ENCODE results near the gene PRDM16.

PRDM16 gene

GRCh38 chr1:3192361-3192760 is 123.4 kb downstream of the PRDM16 start:
- no peak for DNase-seq

DNA sequence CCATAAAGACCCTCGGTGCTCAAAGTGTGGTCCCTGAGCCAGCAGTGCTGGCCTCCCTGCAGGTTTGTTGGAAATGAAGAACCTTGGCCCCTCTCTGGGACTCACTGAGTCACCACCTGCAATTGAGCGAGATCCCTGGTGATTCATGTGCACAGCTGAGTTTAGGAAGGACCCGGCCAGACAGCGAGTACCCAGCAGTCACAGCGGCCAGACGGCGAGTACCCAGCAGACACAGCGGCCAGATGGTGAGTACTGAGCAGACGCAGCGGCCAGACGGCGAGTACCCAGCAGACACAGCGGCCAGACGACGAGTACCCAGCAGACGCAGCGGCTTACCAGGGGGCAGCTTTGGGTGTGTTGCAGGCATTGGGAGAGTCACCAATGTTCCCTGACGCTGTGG is 123.8 kb downstream of the PRDM16 start:
- DNase-seq, result no peak

DNA sequence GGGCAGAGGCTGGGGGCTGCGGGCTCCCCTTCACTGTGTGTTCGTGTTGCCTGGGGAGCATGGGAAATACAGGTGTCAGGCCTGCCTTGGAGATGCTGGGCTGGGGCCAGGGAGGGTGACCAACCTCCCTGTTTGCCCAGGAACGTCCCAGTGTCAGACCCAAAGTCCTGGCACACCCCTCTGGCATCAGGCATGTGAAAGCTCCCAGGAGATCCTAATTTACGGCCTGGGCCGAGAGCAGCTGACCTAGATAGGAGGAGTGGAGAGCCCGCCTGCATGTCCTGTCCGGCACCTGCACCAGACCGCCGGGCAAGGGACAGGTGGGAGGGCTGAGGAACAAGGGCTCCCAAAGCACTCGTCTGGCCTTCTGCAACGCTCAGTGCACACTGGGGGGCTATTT is 124.8 kb downstream of the PRDM16 start:
- no peak for DNase-seq

DNA sequence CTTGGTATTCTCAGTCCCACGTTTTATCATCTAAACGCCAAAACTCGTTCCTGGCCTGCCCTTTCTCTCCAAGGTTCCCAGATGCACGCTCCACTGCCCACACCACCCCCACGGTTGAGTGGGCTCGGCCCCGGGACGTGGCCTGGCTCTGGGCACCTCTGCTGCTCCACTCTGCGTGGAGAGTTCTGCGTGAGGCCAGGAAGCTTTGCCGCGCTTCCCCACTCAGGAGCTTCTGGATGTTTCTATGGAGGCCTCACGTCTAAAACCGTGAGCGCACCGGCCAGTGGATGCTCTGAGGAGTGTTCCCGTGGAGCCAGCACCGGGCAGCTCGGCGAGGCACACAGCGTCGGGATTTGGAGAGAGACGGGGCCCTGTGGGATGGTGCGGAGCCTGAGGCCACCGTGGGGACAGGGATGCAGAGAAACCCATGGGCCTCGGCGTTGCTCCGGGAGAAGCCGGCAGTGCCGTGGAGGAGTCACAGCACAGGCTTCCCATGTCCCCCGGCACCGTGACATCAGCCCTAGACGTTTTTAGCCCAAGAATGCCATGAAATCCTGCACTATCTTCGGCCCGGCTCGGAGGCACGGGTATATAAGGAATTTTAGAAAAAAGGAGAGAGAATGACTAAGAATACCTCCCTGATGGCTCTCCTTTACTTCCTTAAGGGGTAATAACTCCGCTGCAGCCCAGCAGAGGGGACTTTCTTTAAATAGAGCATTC is 125.9 kb downstream of the PRDM16 start:
- no peak for DNase-seq

DNA sequence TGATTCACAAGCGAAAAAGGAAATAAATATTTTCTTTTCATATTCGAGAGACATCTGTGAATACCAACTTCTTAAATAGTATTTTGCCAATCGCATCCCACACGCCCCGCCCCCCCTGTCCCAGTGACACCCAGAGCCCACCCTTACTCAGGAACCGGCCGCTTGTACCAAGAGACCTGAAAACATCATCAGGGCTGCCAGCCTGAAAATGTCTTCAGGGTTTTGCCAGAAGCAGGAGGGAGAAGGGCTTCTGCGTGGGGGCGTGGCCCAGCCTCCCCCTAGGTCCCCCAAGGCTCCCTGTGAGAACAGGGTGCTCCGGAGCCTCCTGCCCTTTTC is 126.4 kb downstream of the PRDM16 start:
- DNase-seq, result no peak

- no peak for DNase-seq
Measured at GRCh38 chr1:3195966-3196515, 127.0 kb downstream of the PRDM16 start.

DNA sequence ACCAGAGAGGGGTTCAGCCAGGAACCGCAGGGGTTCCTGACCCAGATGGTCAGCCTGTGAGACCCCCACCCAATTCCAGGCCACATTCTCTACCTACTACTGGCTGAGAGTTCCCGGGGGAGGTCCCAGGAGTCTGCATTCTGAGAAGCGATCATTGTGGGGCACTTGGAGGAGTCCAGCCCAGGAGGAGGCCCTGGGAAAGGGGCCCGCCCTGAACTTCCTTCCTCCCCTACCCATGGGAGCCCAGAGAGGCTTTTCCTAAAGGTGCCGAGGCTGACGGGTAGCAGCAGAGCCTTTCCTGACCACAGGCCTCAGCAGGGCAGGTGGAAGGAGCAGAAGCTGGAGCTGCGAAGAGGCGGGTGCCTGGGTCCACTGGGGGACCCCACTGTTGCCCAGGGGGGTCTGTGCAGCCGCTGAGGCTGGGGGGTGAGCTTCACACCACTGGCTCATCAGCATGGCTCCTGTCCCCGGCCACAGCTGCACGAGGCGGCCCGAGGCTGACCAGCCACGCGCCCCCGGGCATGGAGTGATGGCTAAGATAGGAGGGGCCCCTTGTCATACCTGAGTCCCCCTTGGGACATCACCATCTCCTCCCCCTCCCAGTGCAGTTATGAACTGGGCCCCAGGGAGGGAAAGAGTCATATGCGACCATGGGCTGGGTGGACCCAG is 127.7 kb downstream of the PRDM16 start:
- DNase-seq, result no peak

- no peak for DNase-seq
Measured at GRCh38 chr1:3197781-3198316, 128.8 kb downstream of the PRDM16 start.

- no peak for DNase-seq
Measured at GRCh38 chr1:3198371-3199271, 129.6 kb downstream of the PRDM16 start.

GRCh38 chr1:3204725-3205124 is 135.7 kb downstream of the PRDM16 start:
- no peak for DNase-seq

DNA sequence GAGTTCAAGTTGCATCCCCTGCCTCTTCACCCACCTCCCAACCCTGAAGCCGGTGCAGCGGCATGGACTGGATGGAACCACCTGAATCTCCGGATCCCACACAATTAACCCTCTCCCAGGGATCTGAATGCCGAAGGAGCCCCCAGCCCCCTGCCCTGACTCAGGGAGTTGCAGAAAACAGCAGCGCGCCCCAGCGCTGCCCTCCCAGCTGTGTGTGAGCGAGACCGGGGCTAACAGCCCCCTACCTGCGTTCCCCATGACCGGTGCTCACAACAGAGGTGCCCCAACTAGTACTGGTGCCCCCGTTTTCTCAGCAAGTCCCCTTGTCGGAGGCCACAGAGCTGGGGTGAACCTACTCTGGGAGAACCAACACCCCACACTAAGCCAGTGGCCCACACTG is 136.8 kb downstream of the PRDM16 start:
- DNase-seq, result no peak

DNA sequence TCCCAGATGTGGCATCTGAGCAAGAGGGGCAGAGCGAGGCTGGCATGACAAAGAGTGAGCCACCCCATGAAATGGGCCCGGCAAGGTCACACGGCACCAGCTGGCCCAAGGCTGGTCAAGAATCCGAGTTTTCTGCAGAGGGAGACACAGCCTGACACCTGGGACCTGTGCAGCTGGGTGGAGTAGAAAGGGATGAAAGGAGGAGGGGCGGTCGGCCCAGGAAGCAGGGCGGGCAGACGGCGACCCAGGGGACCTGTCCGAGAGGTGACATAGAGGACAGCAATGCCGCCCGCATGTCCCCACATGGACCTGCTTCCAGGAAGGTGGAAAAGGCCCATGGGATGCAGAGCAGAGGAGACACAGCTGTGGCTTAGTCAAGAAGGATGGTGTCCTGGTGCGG is 137.7 kb downstream of the PRDM16 start:
- DNase-seq, result no peak

GRCh38 chr1:3207217-3207848 is 138.3 kb downstream of the PRDM16 start:
- DNase-seq, result no peak

DNA sequence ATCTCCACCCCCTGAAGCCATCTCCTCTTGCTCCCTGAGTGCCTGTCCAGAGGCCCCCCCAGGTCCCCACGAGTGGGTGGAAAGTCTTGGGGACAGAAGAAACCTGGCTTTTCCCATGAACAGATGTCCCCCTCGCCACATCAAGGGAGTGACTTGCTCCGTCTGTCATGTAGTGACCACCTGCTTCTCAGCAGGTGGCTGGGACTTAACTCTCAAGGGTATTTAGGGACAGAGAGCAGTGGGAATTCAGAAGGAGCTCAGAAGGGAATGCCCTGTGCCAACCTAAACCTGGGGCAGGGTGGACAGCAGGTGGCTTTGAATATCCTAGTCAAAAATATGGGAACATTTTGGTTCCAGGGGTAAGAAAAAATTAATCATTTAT is 139.8 kb downstream of the PRDM16 start:
- no peak for DNase-seq

- no peak for DNase-seq
Measured at GRCh38 chr1:3209201-3209600, 140.2 kb downstream of the PRDM16 start.

DNA sequence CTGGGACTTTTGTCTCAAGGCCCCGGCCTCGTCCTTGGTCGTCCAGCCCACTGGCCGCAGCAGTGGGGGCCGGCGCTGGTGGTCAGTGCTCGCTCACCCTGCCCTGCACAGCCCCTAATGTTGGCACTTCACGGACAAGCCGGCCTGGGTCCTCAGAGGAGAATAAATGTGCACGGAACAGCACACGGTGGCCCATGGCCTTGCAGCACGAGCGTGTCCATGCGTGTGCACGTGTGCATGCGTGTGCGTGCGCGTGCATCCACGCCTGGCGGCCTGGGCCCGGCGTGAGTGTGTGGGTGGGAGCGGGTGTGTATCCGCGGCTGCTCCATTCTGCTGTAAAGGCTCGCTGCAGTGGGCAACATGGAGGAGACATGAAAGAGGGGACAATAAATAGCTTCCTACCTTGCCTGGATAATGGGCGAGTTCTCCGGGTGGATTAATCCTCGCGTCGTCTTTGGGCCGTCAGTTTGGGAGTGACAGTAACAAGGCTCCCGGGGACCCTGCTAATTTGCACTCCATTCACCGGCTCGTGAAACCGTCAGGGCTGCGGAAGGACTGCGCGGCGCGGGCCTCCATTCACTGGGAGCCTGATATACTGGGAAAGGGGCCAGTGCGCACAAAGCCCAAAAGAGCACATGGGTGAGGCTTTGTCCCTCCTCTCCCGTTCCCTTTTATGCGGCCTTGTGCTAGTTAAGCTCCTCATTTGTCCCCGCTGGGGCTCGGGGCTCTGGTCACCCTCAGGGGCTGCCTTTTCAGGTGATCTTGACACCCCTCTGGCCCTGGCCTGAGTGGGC is 142.8 kb downstream of the PRDM16 start:
- DNase-seq, result no peak

DNA sequence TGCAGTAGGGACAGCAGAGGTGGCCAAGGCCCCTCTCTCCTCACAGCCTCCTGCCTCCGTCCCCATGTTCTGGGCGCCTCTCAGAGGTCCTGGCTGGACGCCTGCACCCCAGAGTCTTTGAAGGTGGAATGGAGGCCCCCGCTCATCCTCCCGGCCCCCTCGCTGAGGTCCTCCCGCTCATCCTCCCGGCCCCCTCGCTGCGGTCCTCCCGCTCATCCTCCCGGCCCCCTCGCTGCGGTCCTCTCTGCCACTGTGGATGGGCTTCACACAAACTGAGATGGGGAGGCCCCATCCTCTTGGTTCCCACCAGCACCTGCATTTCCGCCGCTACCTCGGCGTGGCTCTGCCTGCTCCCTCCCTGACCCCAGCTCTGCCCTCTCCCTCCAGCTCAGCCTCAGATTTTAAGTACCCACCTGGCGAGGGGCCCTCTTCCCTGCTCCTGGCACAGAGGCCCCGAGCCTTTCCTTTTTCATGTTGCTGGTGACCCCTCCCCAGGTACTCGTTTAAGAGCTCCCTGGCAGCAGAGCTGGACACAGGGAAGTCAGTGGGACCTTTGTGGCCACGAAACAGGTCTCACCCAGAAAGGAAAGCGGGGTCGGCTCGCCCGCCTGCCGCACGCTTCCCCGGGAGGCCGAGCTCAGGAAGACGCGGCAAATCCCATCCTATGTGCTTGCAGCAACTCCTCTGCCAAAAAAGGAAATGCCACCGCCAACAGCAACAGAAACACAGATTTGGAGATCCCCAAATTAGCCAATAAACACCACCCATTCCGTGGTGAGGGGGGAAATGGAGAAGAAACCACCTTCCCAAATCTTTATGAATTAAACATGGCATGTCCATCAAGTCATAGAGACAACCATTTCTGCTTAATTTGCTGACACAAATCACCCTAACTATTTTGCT is 143.7 kb downstream of the PRDM16 start:
- no peak for DNase-seq

- peak; percentile 27 for DNase-seq
Measured at GRCh38 chr1:3213730-3214129, 144.7 kb downstream of the PRDM16 start.

- DNase-seq, result no peak
Measured at GRCh38 chr1:3215198-3216014, 146.4 kb downstream of the PRDM16 start.

- no peak for DNase-seq
Measured at GRCh38 chr1:3216015-3216391, 147.0 kb downstream of the PRDM16 start.

Data from DMS79 treated with DMSO at 0.1 percent for 48 hours (cell line).